HepG2 (cell line): ENCODE results near the gene FAM219A. TPM values are rescaled to one million over a fixed set of nuclear protein-coding genes. Genes with fewer than 3 reads are reported as not detected.

Source experiments
- CEBPB ChIP-seq: IDR thresholded peaks from 2 replicates; pipeline ENCODE4 v1.6.1; 2011; ENCODE audit warnings: low read depth, low read length, improper control_type of control experiment, borderline replicate concordance
- EED ChIP-seq: sonication (generic); formaldehyde crosslinking; IDR thresholded peaks from 2 replicates; pipeline ENCODE4 v1.5.0; 2020; ENCODE audit warnings: mild to moderate bottlenecking, missing genetic modification reagents
- EP300 ChIP-seq, 3 experiments: sonication (generic) in 1 of 3; formaldehyde crosslinking in 1 of 3; IDR thresholded peaks; 2 replicates each; pipeline versions ENCODE4 v1.5.1 to v1.6.1; 2011 to 2020; ENCODE audit warnings: low read depth in 2 of 3, low read length in 2 of 3, borderline replicate concordance in 1 of 3, improper control_type of control experiment in 1 of 3, mild to moderate bottlenecking in 1 of 3, missing genetic modification reagents in 1 of 3, moderate library complexity in 1 of 3
- HMG20B ChIP-seq: conservative IDR thresholded peaks from 2 replicates; pipeline ENCODE4 v1.6.1; 2016; ENCODE audit warnings: missing genetic modification reagents, missing compliant biosample characterization
- HNRNPLL ChIP-seq: fragments of 200-400 bp; formaldehyde crosslinking; IDR thresholded peaks from 2 replicates; pipeline ENCODE4 v1.6.1; 2017; ENCODE audit warnings: mild to moderate bottlenecking, low read depth, low read length; ENCODE audit not compliant: poor library complexity, severe bottlenecking
- KMT2B ChIP-seq: IDR thresholded peaks from 2 replicates; pipeline ENCODE4 v1.6.1; 2016; ENCODE audit warnings: missing genetic modification reagents, missing compliant biosample characterization
- MAFF ChIP-seq: IDR thresholded peaks from 2 replicates; pipeline ENCODE4 v1.6.1; 2011; ENCODE audit warnings: low read depth, low read length, improper control_type of control experiment
- MIXL1 ChIP-seq: IDR thresholded peaks from 2 replicates; pipeline ENCODE4 v1.6.1; 2016
- MTA3 ChIP-seq: sonication (generic); formaldehyde crosslinking; IDR thresholded peaks from 2 replicates; pipeline ENCODE4 v1.4.0; 2020; ENCODE audit warnings: missing genetic modification reagents
- NFYB ChIP-seq: sonication (generic); formaldehyde crosslinking; IDR thresholded peaks from 2 replicates; pipeline ENCODE4 v1.4.0; 2020; ENCODE audit warnings: missing genetic modification reagents
- PTBP1 ChIP-seq: fragments of 200-400 bp; formaldehyde crosslinking; IDR thresholded peaks from 2 replicates; pipeline ENCODE4 v1.6.1; 2018; ENCODE audit warnings: low read length, low read depth; ENCODE audit not compliant: poor library complexity, severe bottlenecking
- TGIF2 ChIP-seq: IDR thresholded peaks from 2 replicates; pipeline ENCODE4 v1.6.1; 2016; ENCODE audit warnings: control low read depth, missing compliant biosample characterization
- ZNF124 ChIP-seq: sonication (generic); formaldehyde crosslinking; IDR thresholded peaks from 2 replicates; pipeline ENCODE4 v1.4.0; 2020; ENCODE audit warnings: missing genetic modification reagents
- ZNF329 ChIP-seq: sonication (generic); formaldehyde crosslinking; IDR thresholded peaks from 2 replicates; pipeline ENCODE4 v1.9.0; 2021; ENCODE audit warnings: low read depth, mild to moderate bottlenecking, missing genetic modification reagents
- ZNF354B ChIP-seq: sonication (generic); formaldehyde crosslinking; IDR thresholded peaks from 2 replicates; pipeline ENCODE4 v1.8.0; 2022; ENCODE audit warnings: mild to moderate bottlenecking, missing genetic modification reagents
- ZNF7 ChIP-seq: IDR thresholded peaks from 2 replicates; pipeline ENCODE4 v1.6.1; 2016; ENCODE audit warnings: missing biosample characterization, missing genetic modification reagents
- ZNF747 ChIP-seq: sonication (generic); formaldehyde crosslinking; IDR thresholded peaks from 2 replicates; pipeline ENCODE4 v1.8.1; 2023; ENCODE audit warnings: missing genetic modification reagents, mild to moderate bottlenecking, borderline replicate concordance
- ZNF788 ChIP-seq: sonication (generic); formaldehyde crosslinking; IDR thresholded peaks from 2 replicates; pipeline ENCODE4 v1.5.0; 2020; ENCODE audit warnings: mild to moderate bottlenecking, missing genetic modification reagents, borderline replicate concordance
- ZNF816 ChIP-seq: sonication (generic); formaldehyde crosslinking; IDR thresholded peaks from 2 replicates; pipeline ENCODE4 v1.8.0; 2022; ENCODE audit warnings: missing genetic modification reagents, mild to moderate bottlenecking, borderline replicate concordance
- ZNF83 ChIP-seq: sonication (generic); formaldehyde crosslinking; IDR thresholded peaks from 2 replicates; pipeline ENCODE4 v1.4.0; 2020; ENCODE audit warnings: missing genetic modification reagents, mild to moderate bottlenecking, borderline replicate concordance
- polyA plus RNA-seq, 8 experiments: library from polyadenylated mRNA; depleted of rRNA in 3 of 8; stranded (reverse) in 7 of 8; unstranded in 1 of 8; fragments of >200 nt; fragmentation: Illumina TruSeq in 4 of 8; extraction: Trizol in 4 of 8; gene quantifications; 2 replicates each; pipeline versions ENCODE4 v1.2.1 to v1.2.3, GENCODE V29; 2011 to 2016; ENCODE audit warnings: low read depth in 4 of 8, missing spikeins in 1 of 8, mixed read lengths in 1 of 8; ENCODE audit not compliant: insufficient read depth in 1 of 8
- total RNA-seq, 5 experiments: library from RNA; depleted of rRNA; stranded (reverse); fragments of >200 nt; fragmentation: Illumina TruSeq; extraction: Trizol; gene quantifications; 2 replicates each; pipeline ENCODE4 v1.2.3, GENCODE V29; 2016; ENCODE audit warnings: low read depth in 1 of 5
- TF ChIP-seq, protein P1 (sequence below), 2 experiments: sonication (generic) in 1 of 2; formaldehyde crosslinking in 1 of 2; IDR thresholded peaks; 2 replicates each; pipeline versions ENCODE4 v1.4.0 to v1.6.1; 2016 to 2020; ENCODE audit warnings: borderline replicate concordance in 1 of 2, low read depth in 1 of 2, mild to moderate bottlenecking in 1 of 2, missing genetic modification reagents in 1 of 2
- TF ChIP-seq, protein P2 (sequence below): sonication (generic); formaldehyde crosslinking; IDR thresholded peaks from 2 replicates; pipeline ENCODE4 v1.5.0; 2020; ENCODE audit warnings: missing genetic modification reagents, mild to moderate bottlenecking, borderline replicate concordance

Gene FAM219A
- total and polyA plus RNA-seq, 2 of the 13 experiments (the other 11 are each of a cell fraction or from before 2014, with no cell fraction given) = 3.9 to 6.4 TPM

DNA sequence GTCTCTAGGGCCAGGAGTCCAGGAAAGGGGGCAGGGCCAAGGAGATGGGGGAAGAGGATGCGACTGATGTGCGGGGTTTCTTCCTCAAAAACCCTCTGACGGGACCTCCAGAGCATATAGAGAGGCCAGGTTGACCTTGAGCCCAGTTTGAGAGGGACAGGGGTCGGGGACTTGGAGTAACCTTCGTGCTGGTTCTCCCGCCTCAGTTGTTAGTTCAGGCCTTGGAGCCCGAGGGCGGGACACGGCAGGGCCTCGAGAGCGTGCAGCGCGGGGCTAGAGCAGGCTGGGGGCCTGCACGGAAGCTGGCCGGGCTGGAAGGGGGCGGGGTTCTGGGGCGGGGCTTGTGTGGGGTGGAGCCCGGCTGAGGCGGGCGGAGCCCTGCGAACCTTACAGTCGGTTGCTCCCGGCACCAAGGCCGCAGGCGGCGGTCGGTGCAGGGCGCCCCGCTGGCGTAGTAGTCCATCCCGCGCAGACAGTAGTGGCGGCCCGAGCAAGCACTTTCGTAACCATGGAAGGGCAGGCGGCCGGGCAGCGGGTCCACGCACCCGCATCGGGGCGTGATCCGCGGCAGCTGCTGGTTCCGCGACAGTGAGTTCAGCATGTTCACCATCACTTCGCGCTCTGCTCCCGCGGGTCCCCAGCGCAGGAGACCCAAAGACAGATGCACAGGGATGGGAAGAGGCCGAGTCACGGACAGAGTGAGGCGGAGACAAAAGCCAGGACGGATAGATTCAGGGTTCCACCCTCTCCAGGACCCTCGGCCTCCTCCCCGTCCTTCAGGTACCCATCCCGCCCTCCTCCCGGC is 77.7 kb downstream of the FAM219A start (continued):
- peak; percentile 36; the same call in 1 of the 2 replicates for TF ChIP-seq ZNF788 (CRISPR knock-in tag)
- no peak for TF ChIP-seq MAFF
- peak; percentile 94 for TF ChIP-seq HNRNPLL
- no peak for TF ChIP-seq PTBP1
- TF ChIP-seq, protein P1, sequence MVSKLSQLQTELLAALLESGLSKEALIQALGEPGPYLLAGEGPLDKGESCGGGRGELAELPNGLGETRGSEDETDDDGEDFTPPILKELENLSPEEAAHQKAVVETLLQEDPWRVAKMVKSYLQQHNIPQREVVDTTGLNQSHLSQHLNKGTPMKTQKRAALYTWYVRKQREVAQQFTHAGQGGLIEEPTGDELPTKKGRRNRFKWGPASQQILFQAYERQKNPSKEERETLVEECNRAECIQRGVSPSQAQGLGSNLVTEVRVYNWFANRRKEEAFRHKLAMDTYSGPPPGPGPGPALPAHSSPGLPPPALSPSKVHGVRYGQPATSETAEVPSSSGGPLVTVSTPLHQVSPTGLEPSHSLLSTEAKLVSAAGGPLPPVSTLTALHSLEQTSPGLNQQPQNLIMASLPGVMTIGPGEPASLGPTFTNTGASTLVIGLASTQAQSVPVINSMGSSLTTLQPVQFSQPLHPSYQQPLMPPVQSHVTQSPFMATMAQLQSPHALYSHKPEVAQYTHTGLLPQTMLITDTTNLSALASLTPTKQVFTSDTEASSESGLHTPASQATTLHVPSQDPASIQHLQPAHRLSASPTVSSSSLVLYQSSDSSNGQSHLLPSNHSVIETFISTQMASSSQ (IDR thresholded peaks at IDR 0.05; ENCODE audit: low read depth) = no peak
- TF ChIP-seq, protein P1 (CRISPR knock-in tag; IDR thresholded peaks at IDR 0.05; ENCODE audit: borderline replicate concordance) = no peak
- no peak; the same call in 1 of the 2 replicates for TF ChIP-seq KMT2B (CRISPR knock-in tag)
- TF ChIP-seq ZNF124 (CRISPR knock-in tag) = no peak
- no peak for TF ChIP-seq ZNF7 (CRISPR knock-in tag)
- peak; percentile 63; the same call in 1 of the 2 replicates for TF ChIP-seq EED (CRISPR knock-in tag)
- TF ChIP-seq CEBPB = peak; percentile 22; the same call in 1 of the 2 replicates
- TF ChIP-seq TGIF2 (CRISPR knock-in tag) = peak; percentile 58; the same call in 1 of the 2 replicates
- 0 out of 2 replicates have a peak, but pooled peaks have one; percentile 32 for TF ChIP-seq ZNF354B (CRISPR knock-in tag)
- TF ChIP-seq ZNF816 (CRISPR knock-in tag) = no peak
- TF ChIP-seq HMG20B (CRISPR knock-in tag) = no peak
- TF ChIP-seq MIXL1 = no peak
- TF ChIP-seq ZNF329 (CRISPR knock-in tag) = peak; percentile 19; the same call in 1 of the 2 replicates
- TF ChIP-seq, protein P2, sequence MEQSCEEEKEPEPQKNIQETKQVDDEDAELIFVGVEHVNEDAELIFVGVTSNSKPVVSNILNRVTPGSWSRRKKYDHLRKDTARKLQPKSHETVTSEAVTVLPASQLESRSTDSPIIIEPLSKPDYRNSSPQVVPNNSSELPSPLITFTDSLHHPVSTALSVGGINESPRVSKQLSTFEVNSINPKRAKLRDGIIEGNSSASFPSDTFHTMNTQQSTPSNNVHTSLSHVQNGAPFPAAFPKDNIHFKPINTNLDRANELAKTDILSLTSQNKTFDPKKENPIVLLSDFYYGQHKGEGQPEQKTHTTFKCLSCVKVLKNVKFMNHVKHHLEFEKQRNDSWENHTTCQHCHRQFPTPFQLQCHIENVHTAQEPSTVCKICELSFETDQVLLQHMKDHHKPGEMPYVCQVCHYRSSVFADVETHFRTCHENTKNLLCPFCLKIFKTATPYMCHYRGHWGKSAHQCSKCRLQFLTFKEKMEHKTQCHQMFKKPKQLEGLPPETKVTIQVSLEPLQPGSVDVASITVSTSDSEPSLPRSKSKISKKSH = peak; percentile 87; the same call in 1 of the 2 replicates
- TF ChIP-seq NFYB (CRISPR knock-in tag) = no peak
- TF ChIP-seq EP300 (IDR thresholded peaks at IDR 0.05; ENCODE audit: low read depth in 2 of 2, low read length in 2 of 2) = no peak
- TF ChIP-seq EP300 (CRISPR knock-in tag; IDR thresholded peaks at IDR 0.05; ENCODE audit: borderline replicate concordance) = no peak
- TF ChIP-seq MTA3 (CRISPR knock-in tag) = no peak
- peak; percentile 62; the same call in 1 of the 2 replicates for TF ChIP-seq ZNF83
- TF ChIP-seq ZNF747 (CRISPR knock-in tag) = peak; percentile 89; the same call in 1 of the 2 replicates
